ENCODE measurements around the gene RNF213.

Gene RNF213

GRCh38 chr17:80352216-80352895 is 91.7 kb downstream of the RNF213 start:
- no peak for DNase-seq (ENCODE audit: low read depth)

DNA sequence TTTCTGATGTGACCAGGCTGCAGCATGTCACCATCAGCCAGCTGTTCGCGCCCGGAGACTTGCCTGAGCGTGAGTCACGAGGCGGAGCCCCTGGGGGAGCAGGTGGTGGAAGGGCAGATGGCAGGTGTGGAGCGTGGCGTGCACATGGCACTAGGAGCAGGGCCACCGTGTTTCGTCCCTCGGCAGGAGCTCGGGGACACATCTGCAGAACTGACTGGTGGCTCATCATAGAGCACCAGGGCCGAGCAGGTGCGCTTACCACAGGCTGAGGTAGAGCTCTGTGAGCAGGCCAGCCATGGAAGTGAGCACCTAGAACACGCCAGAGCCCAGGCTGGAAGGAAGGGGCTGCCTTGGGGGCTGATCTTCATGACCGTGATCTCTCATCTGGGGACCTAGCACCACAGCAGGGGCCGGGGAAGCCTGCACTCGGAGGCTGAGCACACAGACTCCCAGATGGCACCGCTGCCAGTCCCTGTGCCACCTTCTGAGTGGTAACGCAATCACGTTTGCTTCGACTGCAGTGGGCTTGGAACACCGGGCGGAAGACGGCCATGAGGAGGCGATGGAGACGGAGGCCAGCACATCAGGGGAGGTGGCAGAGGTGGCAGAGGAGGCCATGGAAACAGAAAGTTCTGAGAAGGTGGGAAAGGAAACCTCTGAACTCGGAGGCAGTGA is 92.5 kb downstream of the RNF213 start:
- DNase-seq (ENCODE audit: low read depth), result no peak

DNA sequence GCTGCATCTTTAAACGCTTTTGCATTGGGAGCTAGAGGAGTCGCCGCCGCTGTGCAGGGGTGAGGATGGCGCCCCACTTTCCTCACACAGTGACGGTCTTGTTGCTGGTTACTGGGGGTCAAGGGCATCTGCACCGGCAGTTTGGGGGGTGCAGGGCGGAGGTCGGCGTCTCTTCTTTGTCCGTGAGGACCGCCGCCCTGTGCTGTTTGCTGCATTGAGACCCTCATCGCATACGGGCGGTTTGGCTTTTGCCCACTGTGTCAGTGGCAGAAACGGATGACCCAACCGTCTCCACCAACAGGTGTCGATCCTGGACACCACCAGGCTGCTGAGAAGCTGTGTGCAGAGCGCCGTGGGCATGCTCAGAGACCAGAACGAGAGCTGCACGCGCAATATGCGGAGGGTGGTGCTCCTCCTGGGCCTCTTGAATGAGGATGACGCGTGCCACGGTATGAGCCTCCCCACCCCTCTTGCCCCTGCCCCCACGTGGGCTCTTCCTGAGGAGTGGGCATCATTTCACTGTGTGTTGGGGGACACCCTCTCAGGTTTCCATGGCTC is 93.1 kb downstream of the RNF213 start:
- no peak for DNase-seq (ENCODE audit: low read depth)

- DNase-seq (ENCODE audit: low read depth), result no peak
These were observed 93.7 kb downstream of the RNF213 start for GRCh38 chr17:80354336-80354735.

GRCh38 chr17:80356231-80356856 is 95.7 kb downstream of the RNF213 start:
- DNase-seq (ENCODE audit: low read depth), result no peak

- no peak for DNase-seq (ENCODE audit: low read depth)
These were observed 97.5 kb downstream of the RNF213 start for GRCh38 chr17:80358131-80358530.

DNA sequence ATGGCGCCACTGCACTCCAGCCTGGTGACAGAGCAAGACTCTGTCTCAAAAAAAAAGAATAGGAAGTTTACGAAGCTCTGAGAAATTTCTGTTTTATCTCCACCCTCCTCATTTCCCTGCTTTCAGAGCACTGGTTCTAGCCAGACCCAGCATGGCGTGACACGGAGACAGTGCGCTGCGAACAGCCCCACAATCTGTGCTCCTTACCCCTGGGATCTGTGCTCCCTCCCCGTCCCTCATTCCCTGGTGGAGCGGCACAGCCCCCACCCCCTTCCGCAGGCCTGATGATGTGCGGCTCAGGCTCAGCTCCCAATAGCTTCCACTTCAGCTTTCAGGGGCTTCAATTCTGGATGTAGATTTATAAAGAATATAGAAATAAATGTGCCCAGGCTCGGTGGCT is 98.2 kb downstream of the RNF213 start:
- DNase-seq (ENCODE audit: low read depth), result no peak

- DNase-seq (ENCODE audit: low read depth), result no peak
These were observed 98.9 kb downstream of the RNF213 start for GRCh38 chr17:80359422-80360110.

- no peak for DNase-seq (ENCODE audit: low read depth)
These were observed 99.7 kb downstream of the RNF213 start for GRCh38 chr17:80360396-80360795.

GRCh38 chr17:80361495-80362220 is 101.0 kb downstream of the RNF213 start:
- DNase-seq (ENCODE audit: low read depth), result no peak

DNA sequence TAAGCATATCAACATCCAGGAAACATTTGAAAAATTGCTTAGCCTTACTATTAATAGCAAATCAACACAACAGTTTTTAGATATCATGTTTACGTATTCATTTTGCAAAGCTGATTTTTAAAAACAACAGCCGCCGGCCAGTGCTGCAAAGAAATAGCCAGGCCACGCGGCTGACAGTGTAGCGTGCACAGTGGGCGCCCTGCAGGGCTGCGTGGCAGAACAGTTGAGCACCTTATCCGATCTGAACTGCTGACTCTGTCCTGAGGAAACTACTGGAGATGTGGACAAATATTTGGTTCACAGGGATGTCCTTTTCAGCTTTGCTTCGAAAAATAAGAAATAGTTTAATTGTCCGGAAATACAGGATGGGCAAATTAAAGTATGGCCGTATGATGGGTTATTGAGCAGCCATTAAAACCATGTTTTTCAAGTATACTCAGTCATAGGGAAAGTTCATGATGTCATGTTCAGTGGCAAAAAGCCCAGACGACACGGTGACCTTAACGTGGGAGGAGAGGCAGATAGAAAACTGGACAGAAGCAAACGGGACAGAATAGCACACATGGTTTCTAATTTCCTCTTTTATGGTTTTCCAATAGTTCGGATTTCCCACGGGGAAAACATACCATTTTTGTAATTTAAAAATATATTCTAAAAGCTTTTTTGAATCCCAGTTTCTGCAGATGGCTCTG is 101.9 kb downstream of the RNF213 start:
- no peak for DNase-seq (ENCODE audit: low read depth)

GRCh38 chr17:80363120-80363515 is 102.5 kb downstream of the RNF213 start:
- DNase-seq (ENCODE audit: low read depth), result no peak

DNA sequence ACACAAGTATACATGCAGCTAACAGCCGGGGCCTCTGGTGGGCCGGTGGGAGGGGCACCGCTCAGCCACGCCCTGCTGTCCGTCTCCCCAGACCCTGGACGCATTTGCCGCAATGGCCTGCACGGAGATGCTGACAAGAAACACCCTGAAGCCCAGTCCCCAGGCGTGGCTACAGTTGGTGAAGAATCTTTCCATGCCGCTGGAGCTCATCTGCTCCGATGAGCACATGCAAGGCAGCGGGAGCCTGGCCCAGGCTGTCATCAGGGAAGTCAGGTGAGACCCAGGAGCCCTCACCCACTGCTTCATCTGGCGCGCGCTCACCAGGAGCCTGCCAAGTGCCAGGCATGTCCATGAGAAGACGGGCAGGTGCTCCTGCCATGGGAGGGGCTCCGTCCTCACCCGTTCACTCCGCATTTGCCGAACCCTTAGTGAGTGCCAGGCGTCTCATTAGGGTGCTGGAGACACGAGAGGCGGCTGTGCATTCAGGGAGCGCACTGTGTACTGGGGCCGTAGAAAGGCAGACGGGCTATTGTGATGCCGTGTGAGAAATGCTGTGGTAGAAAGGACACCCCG is 103.0 kb downstream of the RNF213 start:
- no peak for DNase-seq (ENCODE audit: low read depth)

DNA sequence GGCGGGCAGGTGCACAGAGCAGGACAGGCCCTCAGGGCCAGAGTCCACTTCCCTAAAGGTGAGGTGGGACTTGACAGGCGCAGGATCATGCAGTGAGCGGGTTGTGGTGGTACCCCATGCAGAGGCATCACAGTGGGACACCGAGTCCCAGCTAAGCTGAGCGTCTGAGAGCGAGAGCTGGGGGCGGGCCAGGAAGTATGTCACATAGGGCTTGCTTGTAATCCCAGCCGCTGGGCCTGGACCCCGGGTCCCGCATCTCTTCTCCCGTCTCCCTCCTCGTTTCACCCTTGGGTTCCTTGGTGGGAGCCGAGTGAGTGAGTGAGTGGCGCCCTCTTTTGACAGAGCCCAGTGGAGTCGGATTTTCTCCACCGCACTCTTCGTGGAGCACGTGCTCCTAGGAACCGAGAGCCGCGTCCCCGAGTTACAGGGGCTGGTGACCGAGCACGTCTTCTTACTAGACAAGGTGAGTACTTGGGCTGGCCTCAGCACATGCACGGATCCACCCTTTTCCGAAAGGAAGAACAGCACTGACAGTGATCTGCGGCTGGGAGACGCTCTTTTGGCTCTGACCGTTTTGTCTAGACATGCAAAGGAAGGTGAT is 103.5 kb downstream of the RNF213 start:
- DNase-seq (ENCODE audit: low read depth), result no peak

- no peak for DNase-seq (ENCODE audit: low read depth)
These were observed 104.6 kb downstream of the RNF213 start for GRCh38 chr17:80365001-80365965.

- no peak for DNase-seq (ENCODE audit: low read depth)
These were observed 105.3 kb downstream of the RNF213 start for GRCh38 chr17:80365983-80366382.

DNA sequence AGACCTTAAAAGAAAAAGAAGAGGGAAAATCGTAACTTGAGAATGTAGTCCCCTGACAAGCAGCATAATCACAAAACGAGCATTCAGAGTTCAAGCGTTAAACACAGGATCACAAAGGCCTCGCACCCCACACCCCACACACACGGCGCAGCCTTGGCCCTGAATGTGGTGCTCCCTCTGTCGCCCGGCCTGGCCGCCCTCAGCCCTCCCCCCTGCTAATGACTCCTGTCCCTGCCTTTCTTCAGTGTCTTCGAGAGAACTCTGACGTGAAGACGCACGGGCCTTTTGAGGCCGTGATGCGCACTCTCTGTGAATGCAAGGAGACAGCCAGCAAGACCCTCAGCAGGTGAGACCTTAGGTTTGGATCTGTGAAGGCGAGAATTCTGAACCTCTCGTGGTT is 106.9 kb downstream of the RNF213 start:
- DNase-seq (ENCODE audit: low read depth), result no peak

GRCh38 chr17:80371196-80371595 is 110.5 kb downstream of the RNF213 start:
- no peak for DNase-seq (ENCODE audit: low read depth)

- no peak for DNase-seq (ENCODE audit: low read depth)
These were observed 111.8 kb downstream of the RNF213 start for GRCh38 chr17:80372456-80372855.

Data from activated T-helper 9 cell treated with anti-CD3 and anti-CD28 coated beads, Interleukin-2, amount 50 U/mL, for 16 hours (primary cell).